Parathyroid adenoma (tissue), 2 donors: ENCODE results near the gene SLC7A10.

Experiments used
- H2AFZ ChIP-seq: fragments of 300-600 bp; sonication (generic); one replicate; pipeline ENCODE4 v1.7.0; 2017; ENCODE audit warnings: antibody characterized with exemption, mild to moderate bottlenecking
- H3K27ac ChIP-seq: fragments of 300-600 bp; sonication (generic); one replicate; pipeline ENCODE4 v1.7.0; 2017
- H3K27me3 ChIP-seq: fragments of 300-600 bp; sonication (generic); one replicate; pipeline ENCODE4 v1.7.0; 2017; ENCODE audit warnings: low read length; ENCODE audit not compliant: control insufficient read depth, insufficient read depth
- H3K36me3 ChIP-seq: fragments of 300-600 bp; sonication (generic); one replicate; pipeline ENCODE4 v1.7.0; 2017; ENCODE audit warnings: low read length; ENCODE audit not compliant: control insufficient read depth, insufficient read depth
- H3K4me1 ChIP-seq: fragments of 300-600 bp; sonication (generic); one replicate; pipeline ENCODE4 v1.7.0; 2017; ENCODE audit warnings: control low read depth
- H3K4me2 ChIP-seq: fragments of 300-600 bp; sonication (generic); one replicate; pipeline ENCODE4 v1.7.0; 2017; ENCODE audit warnings: low read length
- H3K4me3 ChIP-seq: fragments of 300-600 bp; sonication (generic); one replicate; pipeline ENCODE4 v1.7.0; 2017; ENCODE audit warnings: low read depth, low read length
- H3K79me2 ChIP-seq: fragments of 300-600 bp; sonication (generic); one replicate; pipeline ENCODE4 v1.7.0; 2017; ENCODE audit warnings: control low read depth
- H3K9ac ChIP-seq: fragments of 300-600 bp; sonication (generic); one replicate; pipeline ENCODE4 v1.7.0; 2017; ENCODE audit warnings: mild to moderate bottlenecking
- H3K9me3 ChIP-seq: fragments of 300-600 bp; sonication (generic); one replicate; pipeline ENCODE4 v1.7.0; 2017; ENCODE audit warnings: low read length; ENCODE audit not compliant: control insufficient read depth
- CTCF ChIP-seq: fragments of 300-600 bp; sonication (generic); IDR thresholded peaks from one replicate; pipeline ENCODE4 v1.7.0; 2017; ENCODE audit warnings: antibody characterized with exemption, mild to moderate bottlenecking
- donor health status: primary hyperparathyroidism.

SLC7A10 gene

GRCh38 chr19:33267706-33268105 is 42.1 kb upstream of the SLC7A10 start:
- H3K9me3 ChIP-seq: no peaks in the 10 kb centered on the region
- H3K4me2 ChIP-seq: no peak overlapping the region
- no peak for TF ChIP-seq CTCF
- no peaks in the 10 kb centered on the region for H3K4me1 ChIP-seq
- no peak overlapping the region for H3K27ac ChIP-seq
- H2AFZ ChIP-seq: no peak overlapping the region
- H3K79me2 ChIP-seq: no peaks in the 10 kb centered on the region
- no peak overlapping the region for H3K4me3 ChIP-seq
- no peaks in the 10 kb centered on the region for H3K36me3 ChIP-seq
- H3K9ac ChIP-seq: no peak overlapping the region
- no peaks in the 10 kb centered on the region for H3K27me3 ChIP-seq

GRCh38 chr19:33266974-33267484 is 41.4 kb upstream of the SLC7A10 start:
- no peaks in the 10 kb centered on the region for H3K79me2 ChIP-seq
- no peak overlapping the region for H2AFZ ChIP-seq
- H3K4me1 ChIP-seq: no peaks in the 10 kb centered on the region
- no peak overlapping the region for H3K4me3 ChIP-seq
- no peak overlapping the region for H3K9ac ChIP-seq
- no peak overlapping the region for H3K4me2 ChIP-seq
- no peaks in the 10 kb centered on the region for H3K36me3 ChIP-seq
- no peak for TF ChIP-seq CTCF
- H3K9me3 ChIP-seq: no peaks in the 10 kb centered on the region
- no peak overlapping the region for H3K27ac ChIP-seq
- no peaks in the 10 kb centered on the region for H3K27me3 ChIP-seq

- Histone ChIP-seq H3K4me2 (no peak overlapping the region), H3K79me2 (no peaks in the 10 kb centered on the region), H3K4me3 (no peak overlapping the region), H3K27me3 (no peaks in the 10 kb centered on the region), H3K36me3 (no peaks in the 10 kb centered on the region), H3K4me1 (no peaks in the 10 kb centered on the region), H3K9me3 (no peaks in the 10 kb centered on the region), H3K27ac (no peak overlapping the region), H2AFZ (no peak overlapping the region), H3K9ac (no peak overlapping the region)
- TF ChIP-seq CTCF: no peak
Measured at GRCh38 chr19:33264881-33265445, 39.3 kb upstream of the SLC7A10 start.

GRCh38 chr19:33263325-33264023 is 37.8 kb upstream of the SLC7A10 start:
- no peak for TF ChIP-seq CTCF
- no peaks in the 10 kb centered on the region for H3K4me1 ChIP-seq
- no peak overlapping the region for H2AFZ ChIP-seq
- H3K36me3 ChIP-seq: no peaks in the 10 kb centered on the region
- H3K27me3 ChIP-seq: no peaks in the 10 kb centered on the region
- H3K4me3 ChIP-seq: no peak overlapping the region
- H3K4me2 ChIP-seq: no peak overlapping the region
- H3K27ac ChIP-seq: no peak overlapping the region
- H3K9me3 ChIP-seq: no peaks in the 10 kb centered on the region
- H3K79me2 ChIP-seq: no peaks in the 10 kb centered on the region
- H3K9ac ChIP-seq: no peak overlapping the region
